ENCODE measurements around the gene CTAGE1. TPM values are rescaled to one million over a fixed set of nuclear protein-coding genes. Genes with fewer than 3 reads are reported as not detected.

The CTAGE1 gene
- total and polyA plus RNA-seq, 2 donors (not counting 3 experiments of a cell fraction or from before 2014, with no cell fraction given): not detected

Other genes starting within 250 kb of the CTAGE1 start
- 14.6 and 14.9 TPM in 2 replicates for gene GATA6, start 248.3 kb downstream of the CTAGE1 start, total RNA-seq
- 3.9 and 4.1 TPM in 2 replicates for gene GATA6, start 248.3 kb downstream of the CTAGE1 start, polyA plus RNA-seq

Data from endothelial cell of umbilical vein (primary cell).